Stimulated activated CD4-positive, alpha-beta T cell treated with anti-CD3 and anti-CD28 coated beads, Interleukin-15, amount 100 ng/mL, for 24 hours (primary cell): ENCODE measurements around the gene NPTX1.

ENCODE experiments used
- DNase-seq: peaks from one replicate; pipeline ENCODE4 v3.0.0-alpha.2; 2020

Gene NPTX1

GRCh38 chr17:80503031-80503430, 26.6 kb upstream of the NPTX1 start:
- DNase-seq = no peak

GRCh38 chr17:80502578-80502877, 26.1 kb upstream of the NPTX1 start:
- no peak for DNase-seq

GRCh38 chr17:80501741-80502577, 25.6 kb upstream of the NPTX1 start:
- DNase-seq = no peak

- no peak for DNase-seq
These were observed 23.7 kb upstream of the NPTX1 start for GRCh38 chr17:80499961-80500665.

- DNase-seq = no peak
These were observed 23.2 kb upstream of the NPTX1 start for GRCh38 chr17:80499560-80499959.

- no peak for DNase-seq
These were observed 22.6 kb upstream of the NPTX1 start for GRCh38 chr17:80498920-80499410.

GRCh38 chr17:80498242-80498919, 22.0 kb upstream of the NPTX1 start:
- DNase-seq = no peak

GRCh38 chr17:80497726-80498241, 21.4 kb upstream of the NPTX1 start:
- DNase-seq = no peak

- DNase-seq = no peak
These were observed 18.1 kb upstream of the NPTX1 start for GRCh38 chr17:80494547-80494946.

GRCh38 chr17:80492343-80493136, 16.1 kb upstream of the NPTX1 start:
- DNase-seq = no peak

GRCh38 chr17:80491478-80492342, 15.3 kb upstream of the NPTX1 start:
- no peak for DNase-seq

- no peak for DNase-seq
These were observed 11.1 kb upstream of the NPTX1 start for GRCh38 chr17:80487511-80487910.

GRCh38 chr17:80486692-80487091, 10.3 kb upstream of the NPTX1 start:
- no peak for DNase-seq

GRCh38 chr17:80485846-80486245, 9.4 kb upstream of the NPTX1 start:
- DNase-seq = no peak

- no peak for DNase-seq
These were observed 6.3 kb upstream of the NPTX1 start for GRCh38 chr17:80482555-80483308.

GRCh38 chr17:80482058-80482318, 5.6 kb upstream of the NPTX1 start:
- no peak for DNase-seq

- DNase-seq = no peak
These were observed 5.1 kb upstream of the NPTX1 start for GRCh38 chr17:80481284-80482057.

GRCh38 chr17:80480248-80480647, 3.8 kb upstream of the NPTX1 start:
- DNase-seq = no peak

GRCh38 chr17:80479246-80479566, 2.8 kb upstream of the NPTX1 start:
- no peak for DNase-seq

- DNase-seq = no peak
These were observed 2.3 kb upstream of the NPTX1 start for GRCh38 chr17:80478487-80479245.
